Adipocyte (in vitro differentiated cells): Measurements from ENCODE around the gene ROBO1.
A peak's percentile ranks its signal among the peaks of the same experiment; 100 is the strongest.

ENCODE experiments used
- DNase-seq: peaks from one replicate; pipeline ENCODE4 v3.0.0-alpha.2; 2015; ENCODE audit warnings: low read depth
- H3K27me3 ChIP-seq: replicated peaks from 2 replicates; pipeline ENCODE4 v1.7.0; 2013; ENCODE audit warnings: mild to moderate bottlenecking, low read length, moderate library complexity; ENCODE audit not compliant: control insufficient read depth, insufficient read depth
- H3K36me3 ChIP-seq: 2 replicates; pipeline ENCODE4 v1.7.0; 2013; ENCODE audit warnings: low read length, mild to moderate bottlenecking, moderate library complexity; ENCODE audit not compliant: control insufficient read depth, insufficient read depth, severe bottlenecking
- H3K4me1 ChIP-seq: 2 replicates; pipeline ENCODE4 v1.7.0; 2013; ENCODE audit warnings: mild to moderate bottlenecking, low read length, moderate library complexity; ENCODE audit not compliant: control insufficient read depth, insufficient read depth
- H3K4me3 ChIP-seq: 2 replicates; pipeline ENCODE4 v1.7.0; 2013; ENCODE audit warnings: mild to moderate bottlenecking, low read length, moderate library complexity
- H3K9ac ChIP-seq: 2 replicates; pipeline ENCODE4 v1.7.0; 2013; ENCODE audit warnings: mild to moderate bottlenecking, low read length, moderate library complexity
- H3K9me3 ChIP-seq: 2 replicates; pipeline ENCODE4 v1.7.0; 2013; ENCODE audit warnings: mild to moderate bottlenecking, low read length, moderate library complexity; ENCODE audit not compliant: control insufficient read depth

ROBO1 gene

DNA sequence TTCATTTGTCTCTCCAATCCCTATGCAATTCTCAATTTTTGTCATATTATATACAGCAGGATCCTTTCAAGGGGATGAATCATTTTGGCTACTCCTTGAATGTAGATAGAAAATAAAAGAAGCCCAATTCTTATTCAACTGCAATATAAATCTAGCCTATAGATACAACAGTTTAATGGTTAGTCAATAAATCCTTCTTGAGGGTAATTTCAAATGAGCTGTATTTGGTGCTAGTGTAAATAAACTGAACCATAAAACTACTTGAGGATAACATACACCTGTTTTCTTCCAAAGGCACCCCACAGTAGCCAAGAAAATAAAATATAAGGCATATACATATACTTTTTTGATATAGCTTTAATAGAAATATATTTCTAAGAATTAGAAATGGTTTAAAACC lies 830.3 kb downstream of the ROBO1 start:
- H3K4me1 ChIP-seq, result peaks cover 16% of the 10 kb centered on the region
- no peak overlapping the region for H3K9ac ChIP-seq
- no peaks in the 10 kb centered on the region for H3K9me3 ChIP-seq
- no peaks in the 10 kb centered on the region for H3K36me3 ChIP-seq
- DNase-seq, result no peak
- no peak overlapping the region for H3K4me3 ChIP-seq
- H3K27me3 ChIP-seq, result no peaks in the 10 kb centered on the region

DNA sequence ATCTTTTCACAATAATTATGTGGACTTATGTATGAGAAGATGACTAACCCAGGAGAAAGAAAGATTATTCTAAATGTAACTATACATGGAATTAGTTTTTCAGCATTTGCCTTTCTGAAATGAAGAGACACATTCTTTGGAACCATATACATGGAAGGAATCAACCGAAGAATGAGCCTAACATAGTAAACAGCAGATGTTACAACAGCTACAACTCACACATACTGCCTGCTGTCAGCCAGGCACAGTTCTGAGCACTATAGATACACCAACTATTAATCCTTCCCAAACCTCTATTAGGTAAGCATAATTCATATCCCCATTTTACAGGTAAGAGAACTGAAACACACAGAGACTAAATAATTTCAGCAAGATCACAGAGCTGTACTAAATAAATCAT lies 840.0 kb downstream of the ROBO1 start:
- no peak overlapping the region for H3K4me3 ChIP-seq
- DNase-seq, result no peak
- no peaks in the 10 kb centered on the region for H3K27me3 ChIP-seq
- no peaks in the 10 kb centered on the region for H3K36me3 ChIP-seq
- H3K4me1 ChIP-seq, result no peaks in the 10 kb centered on the region
- no peaks in the 10 kb centered on the region for H3K9me3 ChIP-seq
- H3K9ac ChIP-seq, result no peak overlapping the region

DNA sequence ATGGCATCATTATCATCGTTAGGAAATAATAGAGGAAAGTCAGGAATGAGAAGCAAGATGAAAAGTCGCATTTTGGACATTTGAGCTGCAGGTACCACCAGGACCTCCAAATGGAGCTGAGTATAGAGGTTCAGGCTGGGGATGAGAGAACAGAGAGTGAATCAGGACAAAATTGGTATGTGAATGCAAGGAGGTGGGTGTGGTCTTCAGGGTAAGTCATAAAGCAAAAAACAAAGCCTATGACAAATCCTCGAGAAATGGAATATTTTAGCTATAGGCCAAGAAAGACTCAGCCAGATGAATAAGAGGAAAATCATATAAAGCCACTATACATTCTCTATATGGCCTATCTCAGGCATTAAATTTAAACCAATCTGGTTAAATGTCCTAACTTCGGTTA lies 841.3 kb downstream of the ROBO1 start:
- no peak for DNase-seq
- H3K36me3 ChIP-seq, result no peaks in the 10 kb centered on the region

DNA sequence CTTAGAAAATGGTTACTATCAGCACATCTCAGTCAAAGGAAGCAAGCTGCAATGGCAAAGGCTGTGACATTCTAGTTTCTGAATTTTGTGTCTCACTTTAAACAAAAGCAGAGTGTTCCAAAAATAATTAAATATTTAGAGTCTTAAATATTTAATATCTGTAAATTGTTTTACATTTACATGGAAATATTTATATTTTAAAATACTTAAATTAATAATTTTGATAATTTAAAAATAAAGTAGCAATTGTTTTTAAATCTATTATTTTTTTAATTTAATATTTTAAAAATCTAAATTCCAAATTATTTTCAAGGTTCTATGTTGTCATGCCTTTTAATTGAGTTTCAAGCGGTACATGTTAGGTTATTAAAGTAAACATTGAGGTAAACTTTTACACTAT lies 843.1 kb downstream of the ROBO1 start:
- Histone ChIP-seq H3K4me3 (no peak overlapping the region), H3K4me1 (no peaks in the 10 kb centered on the region), H3K27me3 (no peaks in the 10 kb centered on the region), H3K9me3 (no peaks in the 10 kb centered on the region), H3K9ac (no peak overlapping the region), H3K36me3 (no peaks in the 10 kb centered on the region)
- DNase-seq, result no peak

More for the DNA sequence above, 841.3 kb downstream of the ROBO1 start:
- no peaks in the 10 kb centered on the region for H3K4me1 ChIP-seq
- H3K27me3 ChIP-seq, result no peaks in the 10 kb centered on the region
- no peak overlapping the region for H3K9ac ChIP-seq
- no peaks in the 10 kb centered on the region for H3K9me3 ChIP-seq
- no peak overlapping the region for H3K4me3 ChIP-seq

GRCh38 chr3:78919021-78919755 lies 848.6 kb downstream of the ROBO1 start:
- Histone ChIP-seq H3K4me3 (peak overlapping the region; percentile 68), H3K9ac (peak overlapping the region; percentile 45), H3K36me3 (no peaks in the 10 kb centered on the region), H3K9me3 (no peaks in the 10 kb centered on the region), H3K4me1 (peaks cover 22% of the 10 kb centered on the region), H3K27me3 (no peaks in the 10 kb centered on the region)
- DNase-seq, result peak; percentile 88

- no peaks in the 10 kb centered on the region for H3K9me3 ChIP-seq
- DNase-seq, result peak; percentile 72
- no peaks in the 10 kb centered on the region for H3K36me3 ChIP-seq
- no peaks in the 10 kb centered on the region for H3K27me3 ChIP-seq
- peaks cover 22% of the 10 kb centered on the region for H3K4me1 ChIP-seq
- peak overlapping the region; percentile 68 for H3K4me3 ChIP-seq
- H3K9ac ChIP-seq, result peak overlapping the region; percentile 45
Measured at GRCh38 chr3:78918361-78919020, 849.3 kb downstream of the ROBO1 start.

- H3K9ac ChIP-seq, result peak overlapping the region; percentile 30
- no peak for DNase-seq
- H3K9me3 ChIP-seq, result no peaks in the 10 kb centered on the region
- peaks cover 22% of the 10 kb centered on the region for H3K4me1 ChIP-seq
- H3K4me3 ChIP-seq, result peak overlapping the region; percentile 68
- no peaks in the 10 kb centered on the region for H3K36me3 ChIP-seq
- no peaks in the 10 kb centered on the region for H3K27me3 ChIP-seq
Measured at GRCh38 chr3:78917536-78917935, 850.3 kb downstream of the ROBO1 start.

GRCh38 chr3:78913711-78914110 lies 854.1 kb downstream of the ROBO1 start:
- Histone ChIP-seq H3K9me3 (no peaks in the 10 kb centered on the region), H3K4me1 (peaks cover 14% of the 10 kb centered on the region), H3K27me3 (no peaks in the 10 kb centered on the region), H3K36me3 (no peaks in the 10 kb centered on the region), H3K9ac (no peak overlapping the region), H3K4me3 (no peak overlapping the region)
- DNase-seq, result no peak

- no peaks in the 10 kb centered on the region for H3K27me3 ChIP-seq
- peaks cover 4% of the 10 kb centered on the region for H3K4me1 ChIP-seq
- no peak overlapping the region for H3K9ac ChIP-seq
- H3K36me3 ChIP-seq, result no peaks in the 10 kb centered on the region
- no peak overlapping the region for H3K4me3 ChIP-seq
- DNase-seq, result peak; percentile 18
- H3K9me3 ChIP-seq, result no peaks in the 10 kb centered on the region
Measured at GRCh38 chr3:78912687-78913086, 855.1 kb downstream of the ROBO1 start.

- Histone ChIP-seq H3K4me3 (no peak overlapping the region), H3K9ac (no peak overlapping the region), H3K27me3 (no peaks in the 10 kb centered on the region), H3K9me3 (no peaks in the 10 kb centered on the region), H3K36me3 (no peaks in the 10 kb centered on the region), H3K4me1 (no peaks in the 10 kb centered on the region)
- DNase-seq, result no peak
Measured at GRCh38 chr3:78912259-78912658, 855.5 kb downstream of the ROBO1 start.

DNA sequence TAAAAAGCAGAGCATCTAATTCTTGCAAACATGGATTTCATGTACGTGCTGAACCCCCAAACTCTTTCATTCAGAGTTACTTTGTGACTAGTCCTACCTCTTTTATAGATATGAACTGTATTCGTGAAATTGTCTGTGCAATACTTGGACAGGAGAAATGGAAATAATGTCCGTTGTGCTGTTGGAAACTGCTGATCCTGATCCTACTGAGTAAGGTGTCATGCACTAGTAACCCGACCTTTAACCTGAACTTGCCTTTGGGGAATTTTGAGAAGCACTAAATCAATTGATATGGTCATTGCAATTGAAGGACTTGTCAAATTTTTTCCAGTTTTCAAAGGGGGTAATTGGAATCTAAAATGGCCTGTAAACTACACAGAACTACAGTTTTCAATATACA lies 856.4 kb downstream of the ROBO1 start:
- Histone ChIP-seq H3K9me3 (no peaks in the 10 kb centered on the region), H3K27me3 (no peaks in the 10 kb centered on the region), H3K4me3 (no peak overlapping the region), H3K9ac (no peak overlapping the region), H3K36me3 (no peaks in the 10 kb centered on the region), H3K4me1 (no peaks in the 10 kb centered on the region)
- no peak for DNase-seq
